OCI-LY7 (cell line): ENCODE measurements around the gene MRTFB. TPM values are rescaled to one million over a fixed set of nuclear protein-coding genes. Genes with fewer than 3 reads are reported as not detected.

Experiments
- BruUV-seq: library from RNA; stranded (reverse); fragments of 400-500 nt; replicated peaks from 2 replicates; lab custom pipeline; 2021; lab: Mats Ljungman, UMichigan
- CTCF ChIA-PET: fragments of 300-600 bp; sonication (Branson Sonifier 250); formaldehyde crosslinking; loops from one replicate; lab custom pipeline; 2022; ENCODE audit warnings: antibody characterized with exemption; ENCODE audit not compliant: unreplicated experiment; lab: Charles Lee
- POLR2A ChIA-PET: fragments of 300-600 bp; sonication (Branson Sonifier 250); formaldehyde crosslinking; loops from one replicate; lab custom pipeline; 2022; ENCODE audit warnings: antibody characterized with exemption; lab: Charles Lee
- DNase-seq: peaks from one replicate; pipeline ENCODE4 v3.0.0-alpha.2; 2015; ENCODE audit warnings: low spot score
- H2AFZ ChIP-seq: fragments of 200-600 bp; sonication (generic), shearing (Covaris generic); 2 replicates; pipeline ENCODE4 v1.6.1; 2014; ENCODE audit warnings: mild to moderate bottlenecking, antibody characterized with exemption, low read length, moderate library complexity
- H3K27ac ChIP-seq: fragments of 200-600 bp; sonication (generic); 2 replicates; pipeline ENCODE4 v1.5.1; 2014; ENCODE audit warnings: mixed run types, low read depth, mild to moderate bottlenecking, moderate library complexity, low read length, inconsistent platforms; ENCODE audit not compliant: poor library complexity, severe bottlenecking
- H3K36me3 ChIP-seq: fragments of 200-600 bp; sonication (generic); 2 replicates; pipeline ENCODE4 v1.6.1; 2014; ENCODE audit warnings: mild to moderate bottlenecking, antibody characterized with exemption, low read length, moderate library complexity, mixed read lengths; ENCODE audit not compliant: insufficient read depth
- H3K4me1 ChIP-seq: fragments of 200-600 bp; sonication (generic); 2 replicates; pipeline ENCODE4 v1.5.1; 2014; ENCODE audit warnings: mild to moderate bottlenecking, low read length; ENCODE audit not compliant: insufficient read depth, poor library complexity, severe bottlenecking
- H3K4me2 ChIP-seq: fragments of 200-600 bp; sonication (generic); 2 replicates; pipeline ENCODE4 v1.6.1; 2014; ENCODE audit warnings: mild to moderate bottlenecking, low read length
- H3K4me3 ChIP-seq: fragments of 200-600 bp; sonication (generic); 2 replicates; pipeline ENCODE4 v1.5.1; 2014; ENCODE audit warnings: mild to moderate bottlenecking, low read depth, low read length; ENCODE audit not compliant: poor library complexity, severe bottlenecking
- H3K79me2 ChIP-seq: fragments of 200-600 bp; sonication (generic); 2 replicates; pipeline ENCODE4 v1.6.1; 2016; ENCODE audit warnings: low read depth, mild to moderate bottlenecking, low read length, moderate library complexity, mixed read lengths; ENCODE audit not compliant: insufficient read depth
- H3K9me2 ChIP-seq: fragments of 200-600 bp; sonication (generic); 2 replicates; pipeline ENCODE4 v1.6.1; 2016; ENCODE audit warnings: mild to moderate bottlenecking, low read length, mixed read lengths; ENCODE audit not compliant: insufficient read depth
- H3K9me3 ChIP-seq: fragments of 200-600 bp; sonication (generic); 2 replicates; pipeline ENCODE4 v1.6.1; 2014; ENCODE audit warnings: mild to moderate bottlenecking, mixed run types, low read length, mixed read lengths
- H4K20me1 ChIP-seq: fragments of 200-600 bp; sonication (generic); 2 replicates; pipeline ENCODE4 v1.6.1; 2014; ENCODE audit warnings: mild to moderate bottlenecking, antibody characterized with exemption, low read length, moderate library complexity, mixed read lengths; ENCODE audit not compliant: insufficient read depth
- CTCF ChIP-seq: fragments of 200-600 bp; sonication (generic); conservative IDR thresholded peaks from 2 replicates; pipeline ENCODE4 v1.5.1; 2014; ENCODE audit warnings: mild to moderate bottlenecking, antibody characterized with exemption, low read length, moderate library complexity, mixed read lengths
- EZH2phosphoT487 ChIP-seq: fragments of 200-600 bp; sonication (generic); IDR thresholded peaks from 2 replicates; pipeline ENCODE4 v1.6.1; 2018; ENCODE audit warnings: low read depth, borderline replicate concordance, mild to moderate bottlenecking, mixed run types, antibody characterized with exemption, low read length, moderate library complexity, mixed read lengths
- intact Hi-C: fragments of 100-400 bp; cut with micrococcal nuclease; formaldehyde crosslinking; loops from one replicate; pipeline ENCODE4 v1.10.0; 2022; ENCODE audit not compliant: unreplicated experiment
- total RNA-seq, 2 experiments: library from RNA; depleted of rRNA in 1 of 2; stranded (reverse); fragments of >200 nt in 1 of 2; shearing (Covaris generic) in 1 of 2; gene quantifications; 2 replicates each; pipeline ENCODE4 v1.2.3, GENCODE V29; 2014 to 2022

MRTFB gene
- total RNA-seq, 2 experiments from 2014 or later = 8.5 to 21.4 TPM

GRCh38 chr16:14306485-14307058, 235.5 kb downstream of the MRTFB start:
- BruUV-seq = no TSS peak
- Histone ChIP-seq H3K4me1 (peaks cover 72% of the 10 kb centered on the region), H3K4me2 (peak overlapping the region; percentile 93), H3K9me2 (no peaks in the 10 kb centered on the region), H3K79me2 (peaks cover 95% of the 10 kb centered on the region), H4K20me1 (peaks cover 15% of the 10 kb centered on the region), H3K9me3 (no peaks in the 10 kb centered on the region), H3K4me3 (peak overlapping the region; percentile 99), H2AFZ (no peak overlapping the region), H3K27ac (peak overlapping the region; percentile 94), H3K36me3 (peaks cover 23% of the 10 kb centered on the region)
- ChIA-PET POLR2A (interaction anchor here (0.5 to 1.2 kb wide), 7 partner anchors 9 to 218 kb away, joined by 3 to 4 read pairs (median 3); no protein-coding TSS in a partner anchor), CTCF (interaction anchor here (1.4 kb wide), 1 partner anchor 9 kb away, joined by 4 read pairs; no protein-coding TSS in a partner anchor)
- no peak for DNase-seq
- intact Hi-C loops = no loop called here
- TF ChIP-seq CTCF (no peak), EZH2phosphoT487 (no peak)

DNA sequence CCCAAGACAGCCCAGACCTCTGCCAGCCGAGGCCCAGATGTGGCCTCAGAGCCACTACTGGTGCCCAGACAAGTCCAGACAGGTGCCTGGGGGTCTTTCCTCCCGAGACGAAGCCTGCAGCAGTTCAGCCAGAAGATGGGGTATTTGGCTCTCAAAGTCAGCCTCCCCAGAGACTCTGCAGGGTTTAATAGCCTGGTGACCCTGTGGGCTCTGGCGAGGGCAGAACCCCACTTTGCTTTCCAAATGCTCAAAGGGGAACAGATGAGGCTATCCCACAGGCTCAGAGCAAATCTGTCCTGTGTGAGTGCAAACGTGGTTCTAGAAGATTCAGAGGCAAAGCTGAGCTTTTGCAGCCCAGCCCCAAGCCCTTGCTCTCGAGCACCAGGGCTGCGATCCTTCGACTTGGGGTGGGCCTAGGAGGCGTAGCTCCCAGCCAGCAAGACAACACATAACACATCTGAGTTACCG, 236.0 kb downstream of the MRTFB start:
- Histone ChIP-seq H3K36me3 (peaks cover 27% of the 10 kb centered on the region), H3K9me2 (no peaks in the 10 kb centered on the region), H3K4me2 (peak overlapping the region; percentile 93), H3K9me3 (no peaks in the 10 kb centered on the region), H2AFZ (no peak overlapping the region), H3K4me3 (peak overlapping the region; percentile 99), H3K79me2 (peaks cover 100% of the 10 kb centered on the region), H4K20me1 (peaks cover 15% of the 10 kb centered on the region), H3K27ac (peak overlapping the region; percentile 94), H3K4me1 (peaks cover 70% of the 10 kb centered on the region)
- DNase-seq = peak; percentile 68
- ChIA-PET POLR2A (interaction anchor here (0.6 to 1.2 kb wide), 2 partner anchors 8 to 27 kb away, joined by 3 read pairs; no protein-coding TSS in a partner anchor), CTCF (interaction anchor here (1.4 to 2.5 kb wide), 2 partner anchors 9 to 69 kb away, joined by 4 to 9 read pairs; no protein-coding TSS in a partner anchor)
- no peak for TF ChIP-seq EZH2phosphoT487
- TF ChIP-seq CTCF = peak; percentile 52
- BruUV-seq = no TSS peak
- intact Hi-C loops = no loop called here
